ENCODE data around the gene MPP3.

GRCh38 chr17:43877031-43877430 lies 44.1 kb upstream of the MPP3 start:
- TF ChIP-seq ATF2 (tag by site-specific recombination; IDR thresholded peaks at IDR 0.05; ENCODE audit: low read depth) = no peak
- TF ChIP-seq ZNF768 (tag by site-specific recombination; IDR thresholded peaks at IDR 0.05) = no peak
- no peak for TF ChIP-seq CTCF (tag by site-specific recombination; IDR thresholded peaks at IDR 0.05)
- TF ChIP-seq ZNF223 (tag by site-specific recombination; IDR thresholded peaks at IDR 0.05) = no peak
- TF ChIP-seq ZBTB1 (tag by site-specific recombination; IDR thresholded peaks at IDR 0.05) = no peak
- TF ChIP-seq ZNF416 (tag by site-specific recombination; IDR thresholded peaks at IDR 0.05) = no peak
- no peak for TF ChIP-seq ZNF639 (tag by site-specific recombination; IDR thresholded peaks at IDR 0.05)
- TF ChIP-seq, protein P1, sequence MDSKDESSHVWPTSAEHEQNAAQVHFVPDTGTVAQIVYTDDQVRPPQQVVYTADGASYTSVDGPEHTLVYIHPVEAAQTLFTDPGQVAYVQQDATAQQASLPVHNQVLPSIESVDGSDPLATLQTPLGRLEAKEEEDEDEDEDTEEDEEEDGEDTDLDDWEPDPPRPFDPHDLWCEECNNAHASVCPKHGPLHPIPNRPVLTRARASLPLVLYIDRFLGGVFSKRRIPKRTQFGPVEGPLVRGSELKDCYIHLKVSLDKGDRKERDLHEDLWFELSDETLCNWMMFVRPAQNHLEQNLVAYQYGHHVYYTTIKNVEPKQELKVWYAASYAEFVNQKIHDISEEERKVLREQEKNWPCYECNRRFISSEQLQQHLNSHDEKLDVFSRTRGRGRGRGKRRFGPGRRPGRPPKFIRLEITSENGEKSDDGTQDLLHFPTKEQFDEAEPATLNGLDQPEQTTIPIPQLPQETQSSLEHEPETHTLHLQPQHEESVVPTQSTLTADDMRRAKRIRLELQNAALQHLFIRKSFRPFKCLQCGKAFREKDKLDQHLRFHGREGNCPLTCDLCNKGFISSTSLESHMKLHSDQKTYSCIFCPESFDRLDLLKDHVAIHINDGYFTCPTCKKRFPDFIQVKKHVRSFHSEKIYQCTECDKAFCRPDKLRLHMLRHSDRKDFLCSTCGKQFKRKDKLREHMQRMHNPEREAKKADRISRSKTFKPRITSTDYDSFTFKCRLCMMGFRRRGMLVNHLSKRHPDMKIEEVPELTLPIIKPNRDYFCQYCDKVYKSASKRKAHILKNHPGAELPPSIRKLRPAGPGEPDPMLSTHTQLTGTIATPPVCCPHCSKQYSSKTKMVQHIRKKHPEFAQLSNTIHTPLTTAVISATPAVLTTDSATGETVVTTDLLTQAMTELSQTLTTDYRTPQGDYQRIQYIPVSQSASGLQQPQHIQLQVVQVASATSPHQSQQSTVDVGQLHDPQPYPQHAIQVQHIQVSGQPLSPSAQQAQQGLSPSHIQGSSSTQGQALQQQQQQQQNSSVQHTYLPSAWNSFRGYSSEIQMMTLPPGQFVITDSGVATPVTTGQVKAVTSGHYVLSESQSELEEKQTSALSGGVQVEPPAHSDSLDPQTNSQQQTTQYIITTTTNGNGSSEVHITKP (tag by site-specific recombination; IDR thresholded peaks at IDR 0.05) = no peak
